WI38 (cell line): ENCODE measurements around the gene STAT5B.
"Not testable (repeated sequence)": the region's sequence is repeated elsewhere in the genome, so short reads cannot be mapped to it uniquely, and the experiment has no call there.

Source experiments
- H3K4me3 ChIP-seq: 2 replicates; pipeline ENCODE4 v1.5.1; 2011; ENCODE audit warnings: low read depth, mild to moderate bottlenecking, control low read depth, low read length
- TF ChIP-seq, protein P1 (sequence below): IDR thresholded peaks from 2 replicates; pipeline ENCODE4 v1.5.1; 2012; ENCODE audit warnings: low read depth, mild to moderate bottlenecking, control low read depth, low read length

Gene STAT5B

DNA sequence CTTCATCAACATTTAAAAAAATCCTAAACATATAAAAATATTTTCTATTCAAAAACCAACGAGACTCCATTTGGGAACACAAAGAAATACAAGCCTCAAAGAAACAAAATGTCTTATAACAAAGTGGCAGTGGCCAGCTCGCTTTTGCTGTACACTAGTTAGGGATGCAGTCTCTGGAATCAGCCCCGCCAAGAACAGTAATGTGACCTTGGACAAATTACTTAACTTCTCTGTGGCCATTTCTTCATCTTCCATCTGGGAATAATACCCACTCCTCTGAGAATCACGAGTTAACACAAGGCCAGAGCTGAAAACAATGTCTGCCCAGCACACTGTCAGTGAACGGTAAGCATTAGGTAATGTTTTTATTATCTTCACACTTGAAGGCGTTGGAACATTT is 5.6 kb downstream of the STAT5B start:
- no peak overlapping the region for H3K4me3 ChIP-seq

DNA sequence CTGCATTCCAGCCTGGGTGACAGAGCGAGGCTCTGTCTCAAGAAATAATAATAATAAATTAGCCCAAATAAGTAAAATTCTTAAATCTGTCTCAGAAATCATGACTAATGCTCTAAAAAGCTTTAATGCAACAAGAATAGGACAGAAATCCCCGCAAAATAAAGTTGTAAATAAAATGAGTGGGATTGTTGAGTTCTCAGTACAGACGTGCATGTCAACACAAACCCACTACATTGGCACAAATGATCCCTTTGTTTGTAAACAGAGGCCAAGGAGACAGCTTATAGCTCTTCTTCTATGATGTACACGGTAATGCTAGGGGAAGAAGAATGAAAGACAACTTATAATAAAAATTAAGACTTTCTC is 6.0 kb downstream of the STAT5B start:
- H3K4me3 ChIP-seq: no peak overlapping the region
- TF ChIP-seq, protein P1, sequence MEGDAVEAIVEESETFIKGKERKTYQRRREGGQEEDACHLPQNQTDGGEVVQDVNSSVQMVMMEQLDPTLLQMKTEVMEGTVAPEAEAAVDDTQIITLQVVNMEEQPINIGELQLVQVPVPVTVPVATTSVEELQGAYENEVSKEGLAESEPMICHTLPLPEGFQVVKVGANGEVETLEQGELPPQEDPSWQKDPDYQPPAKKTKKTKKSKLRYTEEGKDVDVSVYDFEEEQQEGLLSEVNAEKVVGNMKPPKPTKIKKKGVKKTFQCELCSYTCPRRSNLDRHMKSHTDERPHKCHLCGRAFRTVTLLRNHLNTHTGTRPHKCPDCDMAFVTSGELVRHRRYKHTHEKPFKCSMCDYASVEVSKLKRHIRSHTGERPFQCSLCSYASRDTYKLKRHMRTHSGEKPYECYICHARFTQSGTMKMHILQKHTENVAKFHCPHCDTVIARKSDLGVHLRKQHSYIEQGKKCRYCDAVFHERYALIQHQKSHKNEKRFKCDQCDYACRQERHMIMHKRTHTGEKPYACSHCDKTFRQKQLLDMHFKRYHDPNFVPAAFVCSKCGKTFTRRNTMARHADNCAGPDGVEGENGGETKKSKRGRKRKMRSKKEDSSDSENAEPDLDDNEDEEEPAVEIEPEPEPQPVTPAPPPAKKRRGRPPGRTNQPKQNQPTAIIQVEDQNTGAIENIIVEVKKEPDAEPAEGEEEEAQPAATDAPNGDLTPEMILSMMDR: no peak

More for the DNA sequence above, 5.6 kb downstream of the STAT5B start:
- TF ChIP-seq, protein P1: no peak

DNA sequence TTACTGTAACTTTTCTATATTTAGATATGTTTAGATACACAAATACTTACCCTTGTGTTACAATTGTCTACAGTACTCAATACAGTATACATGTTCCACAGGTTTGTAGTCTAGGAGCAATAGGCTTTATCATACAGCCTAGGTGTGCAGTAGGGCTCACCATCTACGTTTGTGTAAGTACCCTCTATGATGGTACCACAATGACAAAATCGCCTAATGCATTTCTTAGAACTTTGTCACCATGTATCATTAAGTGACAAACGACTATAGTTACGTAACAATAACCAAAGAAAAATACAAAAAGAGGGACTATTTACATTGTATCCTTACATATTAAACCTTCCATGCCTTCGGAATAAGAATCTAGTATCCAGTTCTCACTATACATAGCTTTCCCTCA is 8.0 kb downstream of the STAT5B start:
- TF ChIP-seq, protein P1: no peak
- H3K4me3 ChIP-seq: no peak overlapping the region

DNA sequence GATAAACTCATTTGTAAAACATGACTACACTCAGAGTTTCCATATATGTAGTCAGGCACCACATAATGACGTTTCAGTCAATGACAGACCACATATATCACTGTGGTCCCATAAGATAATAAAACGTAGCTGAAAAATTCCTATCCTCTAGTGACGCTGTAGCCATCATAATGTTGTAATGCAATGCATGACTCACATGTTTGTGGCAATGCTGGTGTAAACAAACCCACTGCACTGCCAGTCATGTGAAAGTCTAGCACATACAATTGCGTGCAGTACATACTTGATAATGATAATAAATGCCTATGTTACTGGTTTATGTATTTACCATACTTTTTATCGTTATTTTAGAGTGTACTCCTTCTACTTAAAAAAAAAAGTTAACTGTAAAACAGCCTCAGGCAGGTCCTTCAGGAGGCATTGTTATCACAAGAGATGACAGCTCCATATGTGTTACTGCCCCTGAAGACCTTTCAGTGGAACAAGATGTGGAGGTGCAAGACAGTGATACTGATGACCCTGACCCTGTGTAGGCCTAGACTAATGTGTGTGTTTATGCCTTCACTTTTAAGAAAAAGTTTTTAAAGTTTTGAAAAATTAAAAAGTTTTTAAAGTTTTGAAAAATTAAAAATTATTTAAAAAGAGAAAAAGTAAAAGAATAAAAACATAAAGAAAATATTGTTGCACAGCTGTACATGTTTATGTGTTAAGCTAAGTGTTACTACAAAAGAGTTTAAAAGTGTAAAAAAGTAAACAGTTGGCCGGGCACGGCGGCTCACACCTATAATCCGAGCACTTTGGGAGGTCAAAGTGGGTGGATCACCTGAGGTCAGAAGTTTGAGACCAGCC is 9.0 kb downstream of the STAT5B start:
- no peak overlapping the region for H3K4me3 ChIP-seq
- TF ChIP-seq, protein P1: no peak

DNA sequence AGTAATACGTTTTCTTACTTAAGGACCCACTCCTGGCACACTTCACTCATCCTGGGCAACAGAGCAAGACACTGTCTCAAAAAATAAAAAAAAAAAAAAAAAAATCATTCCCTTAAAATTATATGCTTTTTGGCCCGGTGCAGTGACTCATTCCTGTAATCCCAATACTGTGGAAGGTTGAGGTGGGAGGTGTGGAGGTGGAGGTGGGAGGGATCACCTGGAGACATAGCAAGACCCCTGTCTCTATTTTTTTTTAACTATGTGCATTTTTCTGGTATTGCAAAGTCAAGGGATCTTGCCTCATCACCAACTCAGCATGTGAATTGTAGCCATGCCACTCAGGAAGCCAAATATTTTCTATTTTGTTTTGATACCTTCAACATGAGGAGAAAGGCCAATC is 9.7 kb downstream of the STAT5B start:
- TF ChIP-seq, protein P1: no peak
- H3K4me3 ChIP-seq: no peak overlapping the region

DNA sequence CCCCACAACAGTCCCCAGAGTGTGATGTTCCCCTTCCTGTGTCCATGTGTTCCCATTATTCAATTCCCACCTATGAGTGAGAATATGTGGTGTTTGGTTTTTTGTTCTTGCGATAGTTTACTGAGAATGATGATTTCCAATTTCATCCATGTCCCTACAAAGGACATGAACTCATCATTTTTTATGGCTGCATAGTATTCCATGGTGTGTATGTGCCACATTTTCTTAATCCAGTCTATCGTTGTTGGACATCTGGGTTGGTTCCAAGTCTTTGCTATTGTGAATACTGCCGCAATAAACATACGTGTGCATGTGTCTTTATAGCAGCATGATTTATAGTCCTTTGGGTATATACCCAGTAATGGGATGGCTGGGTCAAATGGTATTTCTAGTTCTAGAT is 11.8 kb downstream of the STAT5B start:
- not testable (repeated sequence) for H3K4me3 ChIP-seq

DNA sequence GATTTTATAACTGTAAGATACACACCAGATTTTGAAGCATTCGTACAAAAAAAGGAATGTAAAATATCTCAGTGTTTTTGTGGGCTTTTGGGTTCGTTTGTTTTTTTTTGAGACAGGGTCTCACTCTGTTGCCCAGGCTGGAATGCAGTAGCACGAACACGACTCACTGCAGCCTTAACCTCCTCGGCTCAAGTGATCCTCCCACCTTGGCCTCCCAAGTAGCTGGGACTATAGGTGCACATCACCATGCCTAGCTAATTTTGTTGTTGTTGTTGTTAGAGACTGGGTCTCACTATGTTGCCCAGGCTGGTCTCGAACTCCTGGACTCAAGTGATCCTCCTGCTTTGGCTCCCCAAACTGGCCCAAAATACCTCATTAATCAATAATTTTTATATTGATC is 15.9 kb downstream of the STAT5B start:
- H3K4me3 ChIP-seq: no peak overlapping the region
- TF ChIP-seq, protein P1: no peak

DNA sequence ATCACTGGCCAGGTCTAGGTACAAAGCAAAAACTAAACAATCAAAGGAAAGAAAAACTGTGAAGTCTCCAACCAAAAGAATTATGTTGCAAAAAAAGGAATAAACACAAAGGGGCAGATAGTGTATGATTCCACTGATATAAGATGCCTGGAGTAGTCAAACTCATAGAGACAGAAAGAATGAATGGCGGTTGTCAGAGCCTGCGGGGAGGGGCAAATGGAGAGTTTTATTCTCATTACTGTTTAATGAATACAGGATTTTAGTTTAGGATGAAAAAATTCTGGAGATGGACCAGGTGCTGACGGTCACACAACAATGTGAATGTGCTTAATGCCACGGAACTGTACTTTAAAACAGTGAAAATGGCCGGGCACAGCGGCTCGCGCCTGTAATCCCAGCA is 20.7 kb downstream of the STAT5B start:
- no peak overlapping the region for H3K4me3 ChIP-seq
- TF ChIP-seq, protein P1: no peak
